GM18909 (cell line): ENCODE results near the gene CMC1.
"Not testable (repeated sequence)": the region's sequence is repeated elsewhere in the genome, so short reads cannot be mapped to it uniquely, and the experiment has no call there.

Experiments used
- ATAC-seq: cut with Tn5 transposase; IDR thresholded peaks from one replicate; pipeline ENCODE4 v1.9.1; 2021; ENCODE audit warnings: mild to moderate bottlenecking; ENCODE audit not compliant: unreplicated experiment, poor library complexity

Gene CMC1

GRCh38 chr3:28241221-28242160, at the start of gene CMC1:
TSS of gene CMC1 (plus strand) at chr3:28241619. CDS start at chr3:28241794, 175 bp downstream.
- ATAC-seq = peak; percentile 98

GRCh38 chr3:28198161-28198560, 43.3 kb upstream of the CMC1 start:
- ATAC-seq = no peak

- no peak for ATAC-seq
Measured at GRCh38 chr3:28198974-28199373, 42.4 kb upstream of the CMC1 start.

GRCh38 chr3:28199643-28200042, 41.8 kb upstream of the CMC1 start:
- not testable (repeated sequence) for ATAC-seq

- ATAC-seq = not testable (repeated sequence)
Measured at GRCh38 chr3:28200366-28200848, 41.0 kb upstream of the CMC1 start.

- no peak for ATAC-seq
Measured at GRCh38 chr3:28206479-28206878, 34.9 kb upstream of the CMC1 start.

GRCh38 chr3:28207000-28207733, 34.3 kb upstream of the CMC1 start:
- ATAC-seq = no peak

GRCh38 chr3:28210968-28211713, 30.3 kb upstream of the CMC1 start:
- ATAC-seq = no peak

GRCh38 chr3:28212681-28213080, 28.7 kb upstream of the CMC1 start:
- no peak for ATAC-seq

GRCh38 chr3:28215407-28215806, 26.0 kb upstream of the CMC1 start:
- ATAC-seq = no peak

- no peak for ATAC-seq
Measured at GRCh38 chr3:28218071-28218916, 23.1 kb upstream of the CMC1 start.

GRCh38 chr3:28218917-28219198, 22.6 kb upstream of the CMC1 start:
- no peak for ATAC-seq

- no peak for ATAC-seq
Measured at GRCh38 chr3:28224430-28224829, 17.0 kb upstream of the CMC1 start.

GRCh38 chr3:28226020-28226419, 15.4 kb upstream of the CMC1 start:
- ATAC-seq = no peak

- no peak for ATAC-seq
Measured at GRCh38 chr3:28228623-28229022, 12.8 kb upstream of the CMC1 start.

- ATAC-seq = peak; percentile 40
Measured at GRCh38 chr3:28232659-28233058, 8.8 kb upstream of the CMC1 start.

GRCh38 chr3:28234454-28234853, 7.0 kb upstream of the CMC1 start:
- no peak for ATAC-seq

GRCh38 chr3:28239108-28239507, 2.3 kb upstream of the CMC1 start:
- no peak for ATAC-seq

GRCh38 chr3:28240441-28240840, 978 bp upstream of the CMC1 start:
- ATAC-seq = no peak

- ATAC-seq = no peak
Measured at GRCh38 chr3:28242519-28242918, 1.1 kb downstream of the CMC1 start.
